HUES48 (cell line): ENCODE results near the gene MAP3K5.

Experiments
- H3K27ac ChIP-seq: one replicate; pipeline ENCODE4 v1.7.0; 2013; ENCODE audit warnings: low read depth, low read length, inconsistent platforms
- H3K27me3 ChIP-seq: 2 replicates; pipeline ENCODE4 v1.6.1; 2013; ENCODE audit warnings: mild to moderate bottlenecking, low read length; ENCODE audit not compliant: control insufficient read depth, insufficient read depth
- H3K36me3 ChIP-seq: 2 replicates; pipeline ENCODE4 v1.6.1; 2013; ENCODE audit warnings: low read length; ENCODE audit not compliant: control insufficient read depth, insufficient read depth
- H3K4me1 ChIP-seq: 2 replicates; pipeline ENCODE4 v1.6.1; 2013; ENCODE audit warnings: mild to moderate bottlenecking, low read length; ENCODE audit not compliant: control insufficient read depth, insufficient read depth
- H3K4me3 ChIP-seq: 2 replicates; pipeline ENCODE4 v1.5.1; 2013; ENCODE audit warnings: mild to moderate bottlenecking, low read depth, low read length
- H3K9ac ChIP-seq: 2 replicates; pipeline ENCODE4 v1.6.1; 2013; ENCODE audit warnings: mild to moderate bottlenecking, low read depth, low read length, moderate library complexity
- H3K9me3 ChIP-seq: 2 replicates; pipeline ENCODE4 v1.6.1; 2013; ENCODE audit warnings: low read length; ENCODE audit not compliant: control insufficient read depth, insufficient read depth

The MAP3K5 gene

DNA sequence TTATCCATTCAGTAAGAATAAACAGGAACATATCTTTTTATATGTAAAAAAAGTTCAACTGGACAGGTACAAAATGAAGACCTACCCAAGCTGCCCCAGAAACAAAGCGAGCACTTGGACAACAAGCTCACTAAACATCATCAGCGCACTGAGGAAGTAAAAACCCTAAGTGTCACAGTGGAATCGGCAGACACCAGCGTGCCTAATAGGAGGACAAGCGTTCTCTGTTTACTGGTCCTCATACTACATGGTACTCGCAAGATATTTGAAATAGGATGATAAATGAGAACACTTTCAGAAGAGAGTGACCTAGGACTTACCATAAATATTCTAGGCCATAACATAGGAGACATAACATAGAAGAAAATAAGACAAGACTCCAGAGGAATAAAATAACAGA, 260.2 kb downstream of the MAP3K5 start:
- no peak overlapping the region for H3K9ac ChIP-seq
- no peaks in the 10 kb centered on the region for H3K36me3 ChIP-seq
- no peaks in the 10 kb centered on the region for H3K9me3 ChIP-seq
- no peaks in the 10 kb centered on the region for H3K27me3 ChIP-seq
- H3K4me3 ChIP-seq, result no peak overlapping the region
- H3K4me1 ChIP-seq, result peaks cover 58% of the 10 kb centered on the region
- H3K27ac ChIP-seq, result no peak overlapping the region

DNA sequence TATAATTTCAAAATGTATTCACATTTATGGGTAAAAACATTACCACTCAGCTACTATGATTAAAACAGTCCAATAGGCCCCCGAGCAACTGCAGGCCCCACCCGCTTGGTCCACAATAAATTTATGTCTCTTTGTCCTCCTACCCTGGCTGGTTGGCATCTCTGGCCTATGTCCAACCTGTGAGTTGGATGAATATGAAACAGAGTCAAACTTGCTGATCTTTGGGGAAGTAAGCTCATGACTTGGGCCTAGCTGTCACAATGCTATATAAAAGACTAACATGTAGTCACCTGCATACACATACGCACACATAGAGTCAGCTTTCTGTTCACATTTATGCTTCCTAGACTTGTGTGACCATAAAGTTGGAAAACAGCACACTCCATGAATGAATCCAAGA, 262.6 kb downstream of the MAP3K5 start:
- Histone ChIP-seq H3K27ac (no peak overlapping the region), H3K9me3 (no peaks in the 10 kb centered on the region)

DNA sequence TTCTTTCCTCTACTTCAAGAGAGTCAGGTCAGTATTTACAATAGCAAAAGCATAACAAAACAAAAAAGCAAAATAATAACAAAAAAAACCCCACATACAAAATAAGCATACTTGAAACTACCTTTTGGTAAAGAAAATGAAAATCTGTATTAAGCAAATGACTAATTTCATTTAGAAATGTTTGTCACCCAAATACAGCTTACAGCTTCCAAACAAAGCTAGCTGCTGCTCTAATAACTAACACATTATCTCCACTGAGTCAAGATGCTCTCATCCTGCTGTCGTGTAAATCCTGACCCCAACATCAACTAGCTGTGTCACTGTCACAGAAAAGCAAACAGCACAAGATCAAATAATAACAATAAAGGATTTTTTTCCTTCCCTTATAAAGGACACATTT, 263.8 kb downstream of the MAP3K5 start:
- peaks cover 68% of the 10 kb centered on the region for H3K4me1 ChIP-seq
- no peaks in the 10 kb centered on the region for H3K36me3 ChIP-seq
- peak overlapping the region; percentile 44 for H3K27ac ChIP-seq
- H3K9me3 ChIP-seq, result no peaks in the 10 kb centered on the region
- no peaks in the 10 kb centered on the region for H3K27me3 ChIP-seq
- H3K9ac ChIP-seq, result no peak overlapping the region
- no peak overlapping the region for H3K4me3 ChIP-seq

More for the DNA sequence above, 262.6 kb downstream of the MAP3K5 start:
- H3K9ac ChIP-seq, result no peak overlapping the region
- H3K36me3 ChIP-seq, result no peaks in the 10 kb centered on the region
- H3K27me3 ChIP-seq, result no peaks in the 10 kb centered on the region
- H3K4me3 ChIP-seq, result no peak overlapping the region
- peaks cover 69% of the 10 kb centered on the region for H3K4me1 ChIP-seq

DNA sequence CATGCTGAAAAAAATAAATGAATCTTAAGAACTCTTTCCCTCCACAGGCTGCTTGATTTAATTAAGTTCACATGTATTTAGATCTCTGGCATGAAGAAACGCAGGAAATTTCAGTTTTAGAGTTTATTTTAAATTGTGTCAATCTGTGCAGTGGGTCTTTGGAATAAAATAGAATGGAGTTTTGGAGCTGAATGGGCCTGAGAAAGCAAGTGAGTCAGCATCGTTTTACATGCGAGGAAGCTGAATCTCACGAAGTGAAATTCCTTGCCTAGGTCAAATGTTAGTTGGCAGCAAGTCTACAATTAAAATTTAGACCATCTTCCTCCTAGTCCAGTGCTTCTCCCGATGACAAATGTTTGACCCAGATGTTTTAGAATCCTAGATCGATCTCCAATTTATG, 264.4 kb downstream of the MAP3K5 start:
- Histone ChIP-seq H3K9me3 (no peaks in the 10 kb centered on the region), H3K9ac (no peak overlapping the region), H3K27me3 (no peaks in the 10 kb centered on the region), H3K36me3 (no peaks in the 10 kb centered on the region), H3K4me3 (no peak overlapping the region), H3K27ac (peak overlapping the region; percentile 44), H3K4me1 (peaks cover 68% of the 10 kb centered on the region)

DNA sequence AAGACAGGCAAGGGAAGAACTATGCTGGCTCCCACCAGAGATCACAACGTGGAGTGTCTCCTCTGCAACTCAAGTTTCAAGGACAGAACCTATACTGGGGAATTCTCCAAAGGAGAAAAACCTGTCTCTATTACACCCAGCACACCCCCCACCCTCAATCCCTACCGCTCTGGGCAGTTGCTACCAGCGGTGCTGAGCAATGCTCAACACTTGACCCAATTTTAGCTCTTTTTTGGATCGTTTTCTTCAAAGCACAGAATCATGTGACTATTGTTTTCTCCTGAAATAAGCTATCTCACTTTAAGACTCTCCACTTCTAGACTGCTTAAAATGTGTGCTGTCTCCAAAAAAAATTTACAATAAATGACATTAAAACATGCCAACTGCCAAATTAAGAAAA, 265.3 kb downstream of the MAP3K5 start:
- peaks cover 66% of the 10 kb centered on the region for H3K4me1 ChIP-seq
- H3K27me3 ChIP-seq, result no peaks in the 10 kb centered on the region
- no peak overlapping the region for H3K4me3 ChIP-seq
- no peaks in the 10 kb centered on the region for H3K36me3 ChIP-seq
- H3K27ac ChIP-seq, result peak overlapping the region; percentile 53
- no peaks in the 10 kb centered on the region for H3K9me3 ChIP-seq
- H3K9ac ChIP-seq, result peak overlapping the region; percentile 10; the same call in 1 of the 2 replicates

DNA sequence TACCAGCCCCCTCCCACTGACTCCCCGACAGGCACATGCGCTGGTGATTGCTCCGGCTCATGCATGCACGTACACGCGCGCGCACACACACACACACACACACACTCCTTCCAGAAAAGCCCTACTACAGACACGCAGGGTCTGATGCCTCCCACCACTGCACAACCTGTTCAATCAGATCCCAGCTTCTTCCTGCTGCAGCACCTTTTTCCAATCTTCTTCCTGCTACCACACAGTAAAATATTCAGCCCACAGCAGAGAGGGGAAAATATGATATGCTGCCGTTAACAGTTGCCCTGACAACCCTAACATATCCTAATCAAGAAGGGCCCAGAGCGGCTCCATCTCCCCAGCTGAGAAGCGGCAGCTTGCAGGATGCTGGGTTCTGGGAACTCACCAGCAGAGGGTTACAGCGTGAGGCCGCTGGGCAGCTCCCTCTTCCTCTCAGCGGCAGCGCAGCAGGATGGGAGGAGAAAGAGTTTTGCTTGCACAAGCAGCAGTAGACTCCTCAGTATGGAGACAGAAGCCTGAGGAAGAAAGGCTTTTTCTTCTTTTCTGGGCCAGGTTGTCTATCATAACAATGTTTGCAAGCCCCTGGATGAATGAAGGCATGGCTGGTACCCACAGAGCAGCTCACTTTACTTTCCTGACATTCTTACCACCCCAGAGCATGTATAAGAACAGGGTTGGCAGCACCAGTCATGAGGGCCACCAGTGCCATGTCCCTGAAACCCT, 265.9 kb downstream of the MAP3K5 start:
- Histone ChIP-seq H3K27ac (peak overlapping the region; percentile 53), H3K36me3 (no peaks in the 10 kb centered on the region), H3K4me3 (no peak overlapping the region), H3K9ac (no peak overlapping the region), H3K4me1 (peaks cover 60% of the 10 kb centered on the region), H3K9me3 (no peaks in the 10 kb centered on the region), H3K27me3 (no peaks in the 10 kb centered on the region)

DNA sequence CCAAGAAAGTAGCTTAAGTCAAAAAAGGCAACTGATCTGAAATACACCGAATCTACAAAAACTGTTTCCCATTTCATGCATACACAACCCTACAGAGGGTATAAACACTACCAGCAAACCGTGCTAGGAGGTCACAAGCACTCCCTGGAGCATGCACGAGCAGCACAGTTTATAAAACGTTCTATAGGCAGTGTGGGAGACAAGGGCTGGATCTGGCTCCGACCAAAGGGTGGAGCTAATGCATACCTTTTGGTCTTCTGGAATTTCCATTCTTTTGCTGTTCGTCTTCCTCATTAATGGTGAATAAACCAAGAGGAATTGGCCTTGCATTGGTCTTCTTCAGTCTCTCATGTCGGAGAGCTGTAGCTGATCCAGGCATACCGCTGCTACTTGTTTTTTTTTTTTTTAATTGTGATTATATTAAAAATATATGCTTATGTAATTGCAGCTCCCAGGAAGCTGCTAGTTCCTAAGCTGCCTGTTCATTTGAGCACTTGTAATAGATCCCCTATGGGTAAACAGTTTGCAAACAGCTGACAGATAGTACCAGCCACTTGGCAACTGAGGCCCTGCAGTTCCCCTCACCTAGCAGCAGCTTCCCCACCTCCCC, 266.6 kb downstream of the MAP3K5 start:
- peaks cover 54% of the 10 kb centered on the region for H3K4me1 ChIP-seq
- H3K27ac ChIP-seq, result peak overlapping the region; percentile 49
- no peaks in the 10 kb centered on the region for H3K36me3 ChIP-seq
- no peak overlapping the region for H3K9ac ChIP-seq
- no peaks in the 10 kb centered on the region for H3K9me3 ChIP-seq
- no peaks in the 10 kb centered on the region for H3K27me3 ChIP-seq
- H3K4me3 ChIP-seq, result no peak overlapping the region

DNA sequence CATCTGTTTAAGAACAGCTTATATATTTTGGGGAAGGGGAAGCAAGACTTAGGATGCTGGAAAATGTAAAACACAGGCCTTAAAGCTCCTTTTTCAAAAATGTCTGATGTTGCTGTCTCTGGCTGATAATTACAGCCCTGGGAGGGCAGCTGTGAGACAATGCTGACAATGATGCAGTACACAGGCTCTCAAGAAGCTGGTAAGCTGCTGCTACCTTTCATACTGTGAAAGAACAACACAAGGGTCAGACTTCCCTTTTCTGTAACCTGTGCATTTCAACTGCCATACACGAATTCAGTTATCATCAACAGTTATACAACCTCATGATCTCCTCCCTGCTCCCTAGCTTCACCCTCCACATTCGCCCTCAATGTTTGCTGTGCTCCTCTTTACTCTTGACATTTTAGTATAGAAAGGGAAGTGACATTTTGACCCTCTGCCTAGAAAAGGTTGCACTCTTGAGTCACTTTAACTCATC, 267.3 kb downstream of the MAP3K5 start:
- peak overlapping the region; percentile 49 for H3K27ac ChIP-seq
- peaks cover 57% of the 10 kb centered on the region for H3K4me1 ChIP-seq

DNA sequence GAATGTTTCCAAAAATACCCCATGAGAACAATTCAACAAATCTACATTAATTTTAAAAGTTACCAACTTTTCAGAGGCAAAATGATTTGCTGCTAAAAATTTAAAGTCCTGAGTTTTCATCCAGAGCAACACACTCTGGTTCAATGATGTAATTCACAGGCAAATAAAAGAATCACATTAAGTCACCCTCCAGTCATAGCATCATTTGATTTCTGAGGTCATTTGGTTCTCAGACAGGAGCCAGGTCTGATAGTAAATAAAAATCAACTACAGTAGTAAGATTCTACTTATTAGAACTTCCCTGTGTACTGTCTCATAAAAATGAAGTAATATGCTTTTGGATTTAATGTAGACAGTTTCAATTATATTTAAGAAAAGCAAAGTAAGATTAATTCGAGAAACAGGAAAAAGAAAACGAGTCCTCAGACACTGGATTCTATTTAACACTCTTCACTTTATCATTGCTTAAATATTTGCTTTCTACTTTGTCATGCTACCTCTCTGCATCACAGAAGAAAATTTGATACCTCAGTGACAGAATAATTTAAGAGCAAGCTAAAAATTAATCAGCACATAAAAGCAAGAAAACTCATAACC, 267.8 kb downstream of the MAP3K5 start:
- Histone ChIP-seq H3K27ac (peak overlapping the region; percentile 49), H3K9ac (no peak overlapping the region), H3K27me3 (no peaks in the 10 kb centered on the region), H3K4me1 (peaks cover 60% of the 10 kb centered on the region), H3K36me3 (no peaks in the 10 kb centered on the region), H3K4me3 (no peak overlapping the region; the same call in 1 of the 2 replicates), H3K9me3 (no peaks in the 10 kb centered on the region)

More for the DNA sequence above, 267.3 kb downstream of the MAP3K5 start:
- H3K9me3 ChIP-seq, result no peaks in the 10 kb centered on the region
- no peaks in the 10 kb centered on the region for H3K36me3 ChIP-seq
- no peak overlapping the region for H3K9ac ChIP-seq
- H3K4me3 ChIP-seq, result no peak overlapping the region; the same call in 1 of the 2 replicates
- H3K27me3 ChIP-seq, result no peaks in the 10 kb centered on the region

DNA sequence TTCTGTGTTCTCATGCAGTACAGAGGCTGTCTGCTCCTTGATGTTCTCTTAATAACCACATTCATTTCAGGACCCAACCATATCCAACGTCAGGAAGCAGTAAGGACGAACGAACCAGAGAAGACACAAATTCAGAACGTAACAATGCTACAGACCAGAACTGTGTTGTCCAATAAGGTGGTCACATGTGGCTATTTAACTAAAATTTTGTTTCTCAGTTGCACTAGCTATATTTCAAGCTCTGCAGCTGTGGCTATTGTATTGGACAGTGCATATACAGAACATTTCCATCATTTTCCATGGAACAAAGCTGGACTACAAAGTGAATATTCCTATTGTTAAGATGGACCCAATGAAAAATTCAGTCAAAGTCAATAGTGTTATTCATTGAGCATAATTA, 269.1 kb downstream of the MAP3K5 start:
- no peaks in the 10 kb centered on the region for H3K9me3 ChIP-seq
- no peaks in the 10 kb centered on the region for H3K27me3 ChIP-seq
- H3K36me3 ChIP-seq, result no peaks in the 10 kb centered on the region
- H3K9ac ChIP-seq, result no peak overlapping the region
- H3K4me3 ChIP-seq, result no peak overlapping the region
- no peak overlapping the region for H3K27ac ChIP-seq
- H3K4me1 ChIP-seq, result peaks cover 54% of the 10 kb centered on the region

DNA sequence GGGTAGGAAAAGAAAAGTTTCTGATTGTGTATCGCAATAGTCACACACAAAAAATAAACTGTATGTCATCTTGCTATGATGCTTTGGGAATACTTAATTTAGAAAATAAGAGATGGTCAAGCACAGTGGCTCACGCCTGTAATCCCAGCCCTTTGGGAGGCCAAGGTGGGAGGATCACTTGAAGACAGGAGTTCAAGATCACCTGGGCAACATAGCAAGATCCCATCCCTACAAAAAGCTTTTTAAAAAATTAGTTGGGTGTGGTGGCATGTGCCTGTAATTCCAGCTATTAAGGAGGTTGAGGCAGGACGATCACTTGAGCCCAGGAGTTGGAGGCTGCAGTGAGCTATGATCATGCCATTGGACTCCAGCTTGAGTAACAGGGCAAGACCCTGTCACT, 269.6 kb downstream of the MAP3K5 start:
- Histone ChIP-seq H3K27ac (no peak overlapping the region), H3K4me3 (no peak overlapping the region), H3K36me3 (no peaks in the 10 kb centered on the region), H3K9me3 (no peaks in the 10 kb centered on the region), H3K9ac (no peak overlapping the region), H3K27me3 (no peaks in the 10 kb centered on the region), H3K4me1 (peaks cover 54% of the 10 kb centered on the region)
